Cardiac fibroblast (primary cell): ENCODE data around the gene TTC27.
A peak's percentile ranks its signal among the peaks of the same experiment; 100 is the strongest.
"Not testable (repeated sequence)": the region's sequence is repeated elsewhere in the genome, so short reads cannot be mapped to it uniquely, and the experiment has no call there.

Experiments
- DNase-seq, 2 donors: peaks; one replicate each; pipeline versions ENCODE4 v3.0.0 to v3.0.0-alpha.2; 2010; ENCODE audit warnings: low read depth in 2 of 2
- H3K4me3 ChIP-seq, 2 donors: replicated peaks in 1 of 2; 1 replicate in 1 of 2; 2 replicates in 1 of 2; pipeline ENCODE4 v1.5.1; 2011; ENCODE audit warnings: low read depth in 2 of 2, low read length in 2 of 2, mild to moderate bottlenecking in 2 of 2, moderate library complexity in 1 of 2
- TF ChIP-seq, protein P1 (sequence below): IDR thresholded peaks from one replicate; pipeline ENCODE4 v1.5.1; 2011; ENCODE audit warnings: low read depth, mild to moderate bottlenecking, low read length, inconsistent platforms

TTC27 gene

DNA sequence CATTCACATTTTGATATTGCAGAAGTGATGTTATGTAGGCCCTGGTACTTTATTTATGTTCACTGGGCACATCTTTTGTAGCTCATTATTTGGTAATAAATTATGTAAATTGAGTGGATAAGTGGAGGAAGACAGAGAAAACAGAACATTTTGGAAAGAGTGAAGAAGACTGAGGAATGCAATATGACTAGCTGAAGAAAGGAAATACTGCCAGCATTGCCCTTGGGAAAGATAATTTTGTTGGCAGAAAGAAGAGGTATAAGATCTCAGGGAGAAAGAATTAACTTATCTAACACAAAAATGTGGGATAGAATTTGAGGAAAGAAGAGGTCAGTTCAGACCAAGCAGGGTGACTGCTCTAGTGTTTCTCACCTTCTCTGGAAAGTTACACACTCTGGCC is 118.8 kb downstream of the TTC27 start:
- no peak overlapping the region for H3K4me3 ChIP-seq
- peak in 1 of 2 donors; percentile 70 for DNase-seq
- TF ChIP-seq, protein P1, sequence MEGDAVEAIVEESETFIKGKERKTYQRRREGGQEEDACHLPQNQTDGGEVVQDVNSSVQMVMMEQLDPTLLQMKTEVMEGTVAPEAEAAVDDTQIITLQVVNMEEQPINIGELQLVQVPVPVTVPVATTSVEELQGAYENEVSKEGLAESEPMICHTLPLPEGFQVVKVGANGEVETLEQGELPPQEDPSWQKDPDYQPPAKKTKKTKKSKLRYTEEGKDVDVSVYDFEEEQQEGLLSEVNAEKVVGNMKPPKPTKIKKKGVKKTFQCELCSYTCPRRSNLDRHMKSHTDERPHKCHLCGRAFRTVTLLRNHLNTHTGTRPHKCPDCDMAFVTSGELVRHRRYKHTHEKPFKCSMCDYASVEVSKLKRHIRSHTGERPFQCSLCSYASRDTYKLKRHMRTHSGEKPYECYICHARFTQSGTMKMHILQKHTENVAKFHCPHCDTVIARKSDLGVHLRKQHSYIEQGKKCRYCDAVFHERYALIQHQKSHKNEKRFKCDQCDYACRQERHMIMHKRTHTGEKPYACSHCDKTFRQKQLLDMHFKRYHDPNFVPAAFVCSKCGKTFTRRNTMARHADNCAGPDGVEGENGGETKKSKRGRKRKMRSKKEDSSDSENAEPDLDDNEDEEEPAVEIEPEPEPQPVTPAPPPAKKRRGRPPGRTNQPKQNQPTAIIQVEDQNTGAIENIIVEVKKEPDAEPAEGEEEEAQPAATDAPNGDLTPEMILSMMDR = no peak

DNA sequence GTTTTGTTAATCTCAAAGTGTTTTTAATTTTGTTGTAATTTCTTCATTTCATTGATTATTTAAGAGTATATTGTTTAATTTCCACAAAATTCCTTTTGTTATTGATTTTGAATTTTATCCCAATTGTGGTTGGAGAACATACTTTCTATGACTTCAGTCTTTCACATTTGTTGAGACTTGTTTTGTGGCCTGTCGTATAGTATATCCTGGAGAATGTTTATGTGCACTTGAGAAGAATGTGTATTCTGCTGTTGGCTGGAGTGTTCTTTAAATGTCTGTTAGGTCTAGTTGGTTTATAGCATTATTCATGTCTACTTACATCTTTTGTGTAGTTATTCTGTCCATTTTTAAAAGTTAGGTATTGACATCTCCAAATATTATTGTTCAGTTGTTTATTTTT is 120.3 kb downstream of the TTC27 start:
- TF ChIP-seq, protein P1 = no peak
- DNase-seq = no peak

DNA sequence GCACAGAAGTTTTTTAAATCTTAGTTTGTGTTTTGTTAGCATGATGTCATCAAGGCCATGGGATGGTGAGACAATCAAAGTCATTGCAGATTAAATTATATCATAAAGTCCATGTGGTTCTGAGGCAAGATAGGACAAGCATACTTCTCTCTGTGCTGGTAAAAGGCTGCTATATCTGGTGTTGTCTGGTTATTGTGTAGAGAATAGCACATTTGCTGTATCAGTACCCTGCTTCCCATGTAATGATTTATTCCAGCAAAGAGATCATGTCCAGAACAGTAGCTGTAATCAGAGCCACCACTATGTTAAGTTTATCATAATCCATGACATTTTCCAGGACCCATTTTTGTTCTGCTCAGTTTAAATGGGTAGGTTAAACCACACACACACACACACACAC is 123.0 kb downstream of the TTC27 start:
- no peak overlapping the region for H3K4me3 ChIP-seq
- TF ChIP-seq, protein P1 = no peak
- DNase-seq = peak in 1 of 2 donors; percentile 18

More for the DNA sequence above, 120.3 kb downstream of the TTC27 start:
- H3K4me3 ChIP-seq = no peak overlapping the region

DNA sequence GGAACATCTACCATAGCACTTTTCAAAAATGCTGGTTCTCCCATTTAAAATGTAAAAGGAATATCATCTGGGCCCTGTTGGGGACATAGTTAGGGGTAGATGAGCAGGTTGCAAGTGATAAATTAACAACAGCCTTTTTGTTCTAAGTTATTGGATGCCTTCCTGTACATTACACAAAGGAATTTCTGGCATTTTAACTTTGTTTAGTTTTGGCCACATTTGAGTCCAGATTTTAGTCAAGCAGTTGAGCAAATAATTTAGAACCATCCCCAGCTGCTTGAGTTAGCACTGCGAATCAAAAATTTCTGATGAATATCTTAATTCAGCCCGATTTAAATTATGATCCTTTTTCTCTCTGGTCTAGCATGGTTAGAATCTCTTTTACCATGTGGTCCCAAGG is 124.4 kb downstream of the TTC27 start:
- peak; percentile 22 to 60 for DNase-seq
- H3K4me3 ChIP-seq = no peak overlapping the region
- TF ChIP-seq, protein P1 = no peak

DNA sequence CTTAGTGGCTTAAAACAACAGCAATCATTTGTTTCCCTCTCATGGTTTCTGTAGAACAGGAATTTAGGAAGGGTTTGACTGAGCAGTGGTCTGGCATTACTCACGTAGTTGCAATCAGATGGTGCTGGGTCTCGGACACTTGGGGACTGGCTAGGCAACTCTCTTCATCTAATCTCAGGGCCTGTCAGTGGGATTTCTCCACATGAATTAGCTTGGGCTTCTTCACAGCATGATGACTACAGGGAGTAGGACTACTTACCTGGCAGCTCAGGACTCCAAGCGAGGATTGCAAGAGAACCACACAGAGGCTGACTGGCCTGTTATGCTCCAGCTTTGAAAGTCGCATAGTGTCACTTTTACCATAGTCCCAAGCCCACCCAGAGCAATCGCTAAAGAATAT is 125.1 kb downstream of the TTC27 start:
- no peak for DNase-seq
- TF ChIP-seq, protein P1 = no peak
- no peak overlapping the region for H3K4me3 ChIP-seq

DNA sequence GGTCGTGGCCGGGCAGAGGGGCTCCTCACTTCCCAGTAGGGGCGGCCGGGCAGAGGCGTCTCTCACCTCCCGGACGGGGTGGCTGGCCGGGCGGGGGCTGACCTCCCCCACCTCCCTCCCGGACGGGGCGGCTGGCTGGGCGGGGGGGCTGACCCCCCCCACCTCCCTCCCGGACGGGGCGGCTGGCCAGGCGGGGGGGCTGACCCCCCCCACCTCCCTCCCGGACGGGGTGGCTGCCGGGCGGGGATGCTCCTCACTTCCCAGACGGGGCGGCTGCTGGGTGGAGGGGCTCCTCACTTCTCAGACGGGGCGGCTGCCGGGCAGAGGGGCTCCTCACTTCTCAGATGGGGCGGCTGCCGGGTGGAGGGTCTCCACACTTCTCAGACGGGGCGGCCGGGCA is 126.8 kb downstream of the TTC27 start:
- H3K4me3 ChIP-seq, DNase-seq: not testable (repeated sequence)

DNA sequence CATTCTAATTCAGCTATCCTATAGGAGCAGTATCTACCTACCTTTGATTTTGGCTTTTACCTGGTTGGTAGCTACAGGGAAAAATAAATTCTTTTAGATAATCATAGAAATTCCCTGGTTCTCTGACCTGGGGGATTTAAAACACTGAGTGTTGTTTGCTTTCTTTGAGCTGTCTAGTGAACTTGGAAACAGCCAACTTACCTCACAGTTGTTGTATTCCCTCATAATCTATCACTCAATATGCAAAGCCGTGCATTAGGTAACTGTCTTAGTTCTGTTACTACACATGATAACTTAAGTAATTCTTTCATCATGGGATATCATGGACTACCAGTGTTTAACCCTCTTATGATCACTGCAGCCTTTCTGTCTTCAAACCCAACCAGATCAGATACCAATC is 127.8 kb downstream of the TTC27 start:
- DNase-seq = no peak
- TF ChIP-seq, protein P1 = no peak
- no peak overlapping the region for H3K4me3 ChIP-seq
